Stimulated activated CD4-positive, alpha-beta T cell treated with anti-CD3 and anti-CD28 coated beads, Interleukin-15, amount 100 ng/mL, for 48 hours (primary cell): ENCODE results near the gene EPC2.
A peak's percentile ranks its signal among the peaks of the same experiment; 100 is the strongest.
"Not testable (repeated sequence)": the region's sequence is repeated elsewhere in the genome, so short reads cannot be mapped to it uniquely, and the experiment has no call there.

ENCODE experiments used
- DNase-seq, 2 donors: peaks; one replicate each; pipeline ENCODE4 v3.0.0-alpha.2; 2020; ENCODE audit warnings: low read depth in 2 of 2

The EPC2 gene

DNA sequence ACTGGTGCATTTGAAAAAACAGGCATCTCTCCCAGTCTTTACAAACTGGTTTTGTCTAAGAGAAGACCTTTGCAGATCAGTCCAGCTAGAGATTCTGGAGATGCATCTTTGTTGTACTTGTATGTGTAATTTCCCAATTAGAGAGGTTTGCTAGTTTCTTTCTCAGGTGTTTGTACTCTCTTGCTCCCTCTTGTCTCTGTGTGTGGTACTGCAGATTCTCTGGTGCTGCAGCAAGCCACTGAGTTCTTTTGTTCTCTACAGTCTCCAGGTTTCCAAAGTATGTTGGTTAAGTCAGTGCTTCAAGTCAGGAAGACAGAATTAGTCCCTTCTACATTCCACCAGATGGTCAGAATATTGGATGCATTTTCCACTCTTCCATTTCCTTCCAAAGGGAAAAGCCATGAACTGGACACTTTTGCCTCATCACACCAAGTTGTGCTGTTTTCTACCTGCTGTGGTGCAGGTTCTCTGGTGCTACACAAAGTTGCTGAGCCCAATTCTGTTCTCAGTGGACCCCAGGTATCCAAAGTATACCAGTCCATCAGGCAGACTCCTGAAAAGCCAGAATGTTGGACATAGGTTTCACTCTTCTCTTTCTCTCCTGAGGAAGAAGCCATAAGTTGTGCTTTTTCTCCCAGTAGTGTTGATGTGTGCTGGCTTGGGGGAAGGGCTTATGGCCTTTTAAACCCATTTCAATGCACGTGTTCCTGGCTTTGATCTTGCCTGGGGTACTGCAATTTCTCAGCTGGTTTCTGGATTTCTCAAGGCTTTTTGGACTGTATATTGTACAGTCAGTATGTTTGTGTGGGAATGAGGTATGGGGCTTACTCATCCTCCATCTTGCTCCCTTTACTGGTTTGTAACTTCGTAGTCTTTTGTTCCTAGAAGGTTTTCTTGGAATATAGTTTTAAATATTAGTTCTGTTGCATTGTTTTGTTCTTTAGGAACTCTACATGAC, 29.8 kb downstream of the EPC2 start:
- DNase-seq, result peak in 1 of 2 donors; percentile 19

DNA sequence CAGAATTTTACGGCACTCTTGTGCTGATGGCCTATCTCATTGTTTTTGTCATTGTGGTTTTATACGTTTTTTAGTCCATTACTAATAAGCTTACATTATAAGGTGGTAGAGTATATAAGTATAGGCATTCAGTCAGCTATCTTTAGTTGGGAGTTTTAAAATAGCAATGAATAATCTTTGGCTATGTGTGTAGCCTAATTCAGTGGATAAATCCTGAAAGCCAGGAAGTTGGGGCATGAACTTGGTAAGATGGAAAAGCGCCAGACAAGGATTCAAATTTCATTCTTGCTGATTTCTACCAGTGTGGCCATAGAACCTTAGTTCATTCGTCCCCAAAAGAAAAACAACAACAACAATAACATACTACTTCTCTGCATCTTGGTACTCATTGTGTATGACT, 31.2 kb downstream of the EPC2 start:
- DNase-seq, result no peak

DNA sequence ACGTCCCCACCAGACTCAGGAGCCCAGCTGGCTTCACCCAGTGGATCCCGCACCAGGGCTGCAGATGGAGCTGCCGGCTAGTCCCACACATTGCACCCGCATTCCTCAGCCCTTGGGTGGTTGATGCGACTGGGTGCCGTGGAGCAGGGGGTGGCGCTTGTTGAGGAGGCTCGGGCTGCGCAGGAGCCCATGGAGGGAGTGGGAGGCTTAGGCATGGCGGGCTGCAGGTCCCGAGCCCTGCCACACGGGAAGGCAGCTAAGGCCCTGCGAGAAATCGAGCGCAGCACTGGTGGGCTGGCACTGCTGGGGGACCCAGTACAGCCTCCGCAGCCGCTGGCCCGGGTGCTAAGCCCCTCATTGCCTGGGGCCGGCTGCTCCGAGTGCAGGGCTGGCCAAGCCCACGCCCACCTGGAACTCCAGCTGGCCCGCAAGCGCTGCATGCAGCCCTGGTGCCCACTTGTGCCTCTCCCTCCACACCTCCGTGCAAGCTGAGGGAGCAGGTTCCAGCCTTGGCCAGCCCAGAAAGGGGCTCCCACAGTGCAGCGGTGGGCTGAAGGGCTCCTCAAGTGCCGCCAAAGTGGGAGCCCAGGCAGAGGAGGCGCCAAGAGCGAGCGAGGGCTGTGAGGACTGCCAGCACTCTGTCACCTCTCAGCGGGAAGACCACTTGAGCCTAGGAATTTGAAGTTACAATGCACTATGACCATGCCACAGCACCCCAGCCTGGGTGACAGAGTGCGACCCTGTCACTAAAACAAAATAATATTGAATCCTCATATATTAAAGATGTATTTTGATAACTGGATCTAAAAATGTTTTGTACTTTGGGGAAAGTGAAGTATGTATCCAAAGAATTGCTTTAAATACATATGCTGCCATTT, 34.0 kb downstream of the EPC2 start:
- DNase-seq, result not testable (repeated sequence)

DNA sequence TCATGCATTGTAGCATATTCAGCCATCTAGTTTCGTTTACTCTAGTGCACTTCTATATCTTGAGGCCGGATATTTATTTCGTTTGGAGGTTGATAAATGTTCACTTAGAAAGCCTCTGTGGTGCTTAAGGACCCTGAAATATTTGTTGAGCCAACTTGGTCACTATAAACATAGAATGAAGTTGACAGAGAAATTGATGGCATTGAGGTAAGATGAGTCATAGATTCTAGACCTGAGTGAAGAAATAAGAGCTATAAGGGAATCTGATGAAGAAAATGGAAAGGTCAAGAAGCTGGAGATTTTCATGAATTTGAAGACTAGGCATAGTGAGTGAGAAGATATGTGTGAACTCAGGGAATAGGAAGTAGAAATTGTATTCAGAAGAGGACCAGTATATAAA, 35.9 kb downstream of the EPC2 start:
- DNase-seq, result no peak

DNA sequence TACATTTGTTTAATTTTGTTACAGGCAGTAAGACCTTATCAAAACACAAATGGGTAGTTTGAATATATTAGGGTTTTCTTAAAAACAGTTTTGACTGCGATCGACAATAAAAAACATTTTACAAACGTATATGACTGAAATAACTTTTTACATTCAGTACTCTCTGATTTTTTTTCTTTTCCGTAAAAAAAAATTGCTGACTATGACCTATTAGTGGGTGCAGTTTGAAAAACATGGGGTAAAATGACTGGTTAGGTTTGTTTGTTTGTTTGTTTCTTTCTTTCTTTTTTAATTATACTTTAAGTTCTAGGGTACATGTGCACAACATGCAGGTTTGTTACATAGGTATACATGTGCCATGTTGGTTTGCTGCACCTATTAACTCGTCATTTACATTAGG, 36.9 kb downstream of the EPC2 start:
- DNase-seq, result no peak

DNA sequence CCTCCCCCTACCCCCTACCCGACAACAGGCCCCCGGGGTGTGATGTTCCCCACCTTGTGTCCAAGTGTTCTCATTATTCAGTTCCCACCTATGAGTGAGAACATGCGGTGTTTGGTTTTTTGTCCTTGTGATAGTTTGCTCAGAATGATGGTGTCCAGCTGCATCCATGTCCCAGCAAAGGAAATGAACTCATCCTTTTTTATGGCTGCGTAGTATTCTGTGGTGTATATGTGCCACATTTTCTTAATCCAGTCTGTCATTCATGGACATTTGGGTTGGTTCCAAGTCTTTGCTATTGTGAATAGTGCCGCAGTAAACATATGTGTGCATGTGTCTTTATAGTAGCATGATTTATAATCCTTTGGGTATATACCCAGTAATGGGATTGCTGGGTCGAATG, 37.3 kb downstream of the EPC2 start:
- DNase-seq, result not testable (repeated sequence)

DNA sequence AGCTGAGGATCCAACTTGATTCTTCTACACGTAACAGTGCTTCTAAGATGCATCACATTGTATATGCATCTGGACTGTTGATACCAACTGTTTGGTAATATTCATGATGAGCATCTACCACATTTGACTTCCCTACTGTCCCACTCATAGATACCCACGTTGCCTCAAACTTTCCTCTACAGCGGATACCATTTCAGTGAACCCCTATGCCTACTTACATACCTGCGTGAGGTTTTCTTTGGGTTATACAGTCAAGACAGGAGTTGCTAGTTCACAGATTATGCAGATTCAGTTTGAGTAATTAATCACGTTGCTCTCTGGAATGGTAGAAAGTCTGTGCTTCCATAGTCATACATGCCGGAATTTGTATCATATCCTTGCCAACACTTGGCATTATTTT, 40.0 kb downstream of the EPC2 start:
- DNase-seq, result no peak

DNA sequence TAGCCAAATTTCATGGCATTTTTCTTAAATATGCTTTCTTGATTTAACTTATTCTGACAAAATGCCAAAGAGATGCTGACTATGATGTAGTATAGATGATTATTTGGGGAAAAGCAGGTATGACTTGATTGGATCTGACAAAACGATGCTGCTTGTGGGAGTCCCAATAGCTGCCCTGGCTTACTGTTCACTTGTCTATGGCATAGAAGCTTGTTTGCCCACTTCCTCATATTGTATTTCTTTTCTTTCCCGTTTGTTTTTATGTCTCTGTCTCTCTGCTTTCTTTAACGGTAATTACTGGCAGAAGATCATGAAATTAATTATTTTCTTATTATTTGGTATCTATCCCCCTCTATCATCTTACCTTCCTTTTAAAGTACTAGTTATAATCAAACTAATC, 43.0 kb downstream of the EPC2 start:
- DNase-seq, result no peak

DNA sequence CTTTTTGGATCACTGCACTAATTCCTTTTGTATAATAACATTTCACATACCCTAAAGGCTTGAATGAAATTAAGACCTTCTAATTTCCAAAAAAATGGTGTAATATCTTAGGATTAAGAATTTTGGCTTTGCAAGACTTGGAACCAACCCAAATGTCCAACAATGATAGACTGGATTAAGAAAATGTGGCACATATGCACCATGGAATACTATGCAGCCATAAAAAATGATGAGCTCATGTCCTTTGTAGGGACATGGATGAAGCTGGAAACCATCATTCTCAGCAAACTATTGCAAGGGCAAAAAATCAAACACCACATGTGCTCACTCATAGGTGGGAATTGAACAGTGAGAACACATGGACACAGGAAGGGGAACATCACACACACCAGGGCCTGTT, 43.5 kb downstream of the EPC2 start:
- DNase-seq, result not testable (repeated sequence)

DNA sequence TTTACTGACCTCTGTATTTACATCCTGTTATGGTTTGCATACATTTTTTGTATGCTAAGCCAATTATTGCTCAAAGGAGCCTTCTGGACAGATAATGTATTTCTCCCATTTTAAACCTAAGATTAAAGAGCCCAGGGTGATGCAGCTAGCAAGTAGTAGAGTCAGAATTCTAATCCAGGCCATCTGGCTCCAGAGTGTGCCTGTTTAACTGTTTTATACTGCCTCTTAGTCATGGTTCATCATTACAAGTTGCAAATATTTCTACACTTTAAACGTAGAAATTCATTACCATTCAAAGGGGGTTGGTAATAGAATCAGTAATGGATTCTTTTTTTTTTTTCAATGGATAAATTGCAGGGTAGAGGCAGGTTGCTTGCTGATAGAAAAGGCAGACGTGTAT, 52.4 kb downstream of the EPC2 start:
- DNase-seq, result no peak

DNA sequence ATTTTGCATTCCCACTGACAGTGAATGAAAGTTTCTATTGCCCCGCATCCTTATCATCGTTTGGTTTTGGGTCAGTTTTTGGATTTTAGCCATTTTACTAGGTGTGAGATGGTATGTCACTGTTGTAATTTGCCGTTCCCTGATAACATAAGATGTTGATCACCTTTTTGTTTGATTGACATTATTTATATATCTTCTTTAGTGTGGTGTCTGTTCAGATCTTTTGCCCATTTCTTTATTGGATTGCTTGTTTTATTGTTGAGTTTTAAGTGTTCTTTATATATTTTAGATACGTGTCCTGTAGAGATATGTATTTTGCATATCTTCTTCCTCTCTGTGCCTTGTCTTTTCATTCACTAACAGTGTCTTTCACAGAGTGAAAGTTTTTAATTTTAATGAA, 55.3 kb downstream of the EPC2 start:
- DNase-seq, result no peak

DNA sequence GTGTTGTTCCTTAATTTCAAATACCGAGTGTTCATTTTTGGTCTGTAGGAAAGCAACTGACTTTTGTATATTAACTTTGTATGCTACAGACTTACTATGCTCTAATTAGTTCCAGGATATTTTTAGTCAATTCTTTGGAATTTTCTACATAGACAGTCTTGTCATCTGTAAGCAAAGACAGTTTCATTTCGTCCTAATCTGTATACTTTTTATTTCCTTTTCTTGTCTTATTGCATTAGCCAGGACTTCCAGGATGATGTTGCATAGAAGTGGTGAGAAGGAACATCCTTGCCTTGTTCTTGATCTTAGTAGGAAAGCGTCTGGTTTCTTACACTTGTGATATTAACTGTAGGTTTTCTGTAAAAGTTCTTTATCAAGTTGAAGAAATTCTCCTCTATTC, 56.5 kb downstream of the EPC2 start:
- no peak for DNase-seq

DNA sequence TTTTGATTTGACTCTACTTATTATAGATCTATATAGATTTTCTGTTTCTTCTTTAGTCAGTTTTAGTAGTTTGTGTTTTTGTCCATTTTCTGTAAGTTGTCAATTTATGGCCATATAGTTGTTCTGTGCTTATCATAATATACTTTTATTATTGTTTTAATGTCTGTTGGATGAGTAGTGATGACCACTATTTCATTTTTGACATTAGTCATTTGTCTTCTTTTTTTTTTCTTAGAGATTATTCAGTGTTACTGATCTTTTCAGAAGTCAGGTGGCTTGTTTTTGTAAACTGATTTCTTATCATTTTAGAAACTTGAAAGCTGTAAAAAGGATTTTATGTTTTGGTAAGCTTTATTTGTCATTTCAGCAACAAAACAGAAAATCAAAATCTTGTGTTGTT, 57.3 kb downstream of the EPC2 start:
- no peak for DNase-seq

DNA sequence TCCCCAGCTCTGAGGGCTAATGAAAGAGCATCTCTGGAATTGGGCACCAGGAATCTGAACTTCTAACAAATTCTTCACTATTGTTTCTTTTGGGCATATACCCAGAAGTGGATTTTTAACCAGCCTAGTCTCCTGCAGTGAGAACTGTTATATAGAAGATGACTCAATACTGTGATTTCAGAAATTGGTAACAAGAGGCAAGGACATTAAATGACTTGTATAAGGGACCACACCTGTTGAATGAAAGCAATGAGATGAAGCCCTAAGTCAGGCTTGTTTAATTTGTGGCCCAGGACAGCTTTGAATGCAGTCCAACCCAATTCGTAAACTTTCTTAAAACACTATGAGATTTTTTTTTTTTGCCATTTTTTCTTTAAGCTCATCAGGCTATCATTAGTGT, 57.9 kb downstream of the EPC2 start:
- no peak for DNase-seq

DNA sequence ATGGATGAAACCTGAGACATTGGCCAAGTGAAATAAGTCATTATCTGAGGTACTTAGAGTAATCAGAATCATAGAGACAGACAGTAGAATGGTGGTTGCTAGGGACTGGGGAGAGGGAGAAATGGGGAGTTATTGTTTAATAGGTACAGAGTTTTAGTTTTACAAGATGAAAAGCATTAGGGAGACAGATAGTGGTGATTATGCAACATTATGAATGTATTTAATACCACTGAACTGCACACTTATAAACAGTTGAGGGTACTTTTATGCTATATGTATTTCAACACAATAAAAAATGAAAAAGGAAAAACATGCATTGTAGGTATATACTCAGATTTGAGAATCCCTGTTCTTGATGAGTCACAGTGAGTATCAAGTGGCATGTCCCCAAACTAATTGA, 59.7 kb downstream of the EPC2 start:
- no peak for DNase-seq

DNA sequence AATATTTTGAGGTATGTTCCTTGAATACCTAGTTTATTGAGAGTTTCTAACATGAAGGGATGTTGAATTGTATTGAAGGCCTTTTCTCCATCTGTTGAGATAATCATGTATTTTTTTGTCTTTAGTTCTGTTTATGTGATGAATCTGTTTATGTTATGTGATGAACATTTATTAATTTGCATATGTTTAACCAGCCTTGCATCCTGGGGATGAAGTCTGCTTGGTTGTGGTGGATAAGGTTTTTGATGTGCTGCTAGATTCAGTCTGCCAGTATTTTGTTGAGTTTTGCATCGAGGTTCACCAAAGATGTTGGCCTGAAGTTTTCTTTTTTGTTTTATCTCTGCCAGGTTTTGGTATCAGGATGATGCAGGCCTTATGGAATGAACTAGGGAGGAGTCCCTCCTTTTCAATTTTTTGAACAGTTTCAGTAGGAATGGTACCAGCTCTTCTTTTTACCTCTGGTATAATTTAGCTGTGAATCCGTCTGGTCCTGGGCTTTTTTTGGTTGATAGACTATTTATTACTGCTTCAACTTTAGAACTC, 71.9 kb downstream of the EPC2 start:
- no peak for DNase-seq

DNA sequence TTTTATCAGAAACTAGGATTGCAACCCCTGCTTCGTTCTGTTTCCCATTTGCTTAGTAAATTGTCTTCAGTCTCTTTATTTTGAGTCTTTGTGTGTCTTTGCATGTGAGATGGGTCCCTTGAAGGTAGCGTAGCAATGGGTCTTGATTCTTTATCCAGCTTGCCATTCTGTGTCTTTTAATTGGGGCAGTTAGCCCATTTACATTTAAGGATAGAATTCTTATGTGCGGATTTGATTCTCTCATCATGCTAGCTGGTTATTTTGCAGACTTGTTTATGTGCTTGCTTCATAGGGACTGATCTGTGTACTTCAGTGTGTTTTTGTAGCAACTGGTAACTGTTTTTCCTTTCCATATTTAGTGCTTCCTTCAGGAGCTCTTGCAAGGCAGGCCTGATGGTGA, 73.5 kb downstream of the EPC2 start:
- DNase-seq, result no peak

DNA sequence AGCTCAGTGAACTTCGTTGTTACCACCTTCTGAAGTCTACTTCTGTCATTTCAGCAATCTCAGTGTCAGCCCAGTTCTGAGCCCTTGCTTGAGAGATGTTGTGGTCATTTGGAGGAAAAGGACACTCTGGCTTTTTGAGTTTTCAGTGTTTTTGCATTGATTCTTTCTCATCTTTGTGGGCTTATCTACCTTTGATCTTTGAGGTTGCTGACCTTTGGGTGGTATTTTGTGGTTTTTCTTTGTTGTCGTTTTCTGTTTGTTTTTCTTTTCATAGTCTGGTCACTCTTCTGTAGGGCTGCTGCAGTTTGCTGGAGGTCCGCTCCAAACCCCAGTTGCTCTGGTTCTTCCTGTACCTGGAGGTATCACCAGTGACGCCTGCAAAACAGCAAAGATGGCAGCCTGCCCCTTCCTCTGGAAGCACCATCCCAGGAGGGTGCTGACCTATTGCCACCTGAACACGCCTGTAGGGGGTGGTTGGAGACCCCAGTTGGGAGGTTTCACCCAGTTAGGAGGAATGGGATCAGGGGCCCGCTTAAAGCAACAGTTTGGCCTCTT, 74.7 kb downstream of the EPC2 start:
- DNase-seq, result no peak

DNA sequence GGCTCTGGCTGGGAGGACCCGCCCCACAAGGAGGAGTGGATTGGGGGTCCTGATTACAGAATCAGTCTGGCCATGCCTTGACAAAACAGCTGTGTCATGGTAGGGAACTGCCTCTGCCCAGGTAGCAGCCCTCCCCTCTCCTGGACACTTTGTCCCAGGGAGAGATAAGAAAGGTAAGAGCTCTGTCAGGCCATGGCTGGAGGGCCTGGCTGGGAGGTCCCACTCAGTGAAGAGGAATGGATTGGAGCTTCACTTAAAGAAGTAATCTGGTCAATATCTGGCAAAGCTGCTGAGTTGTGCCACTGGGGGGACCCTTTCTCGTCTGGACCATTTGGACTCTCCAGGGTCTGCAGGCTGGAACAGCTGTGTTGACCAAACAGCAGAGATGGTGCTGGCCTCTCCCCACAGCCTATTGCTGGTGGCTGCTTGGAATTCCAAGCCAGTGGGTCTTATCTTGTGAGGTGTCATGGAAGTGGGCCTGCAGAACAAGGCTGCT, 75.4 kb downstream of the EPC2 start:
- no peak for DNase-seq

DNA sequence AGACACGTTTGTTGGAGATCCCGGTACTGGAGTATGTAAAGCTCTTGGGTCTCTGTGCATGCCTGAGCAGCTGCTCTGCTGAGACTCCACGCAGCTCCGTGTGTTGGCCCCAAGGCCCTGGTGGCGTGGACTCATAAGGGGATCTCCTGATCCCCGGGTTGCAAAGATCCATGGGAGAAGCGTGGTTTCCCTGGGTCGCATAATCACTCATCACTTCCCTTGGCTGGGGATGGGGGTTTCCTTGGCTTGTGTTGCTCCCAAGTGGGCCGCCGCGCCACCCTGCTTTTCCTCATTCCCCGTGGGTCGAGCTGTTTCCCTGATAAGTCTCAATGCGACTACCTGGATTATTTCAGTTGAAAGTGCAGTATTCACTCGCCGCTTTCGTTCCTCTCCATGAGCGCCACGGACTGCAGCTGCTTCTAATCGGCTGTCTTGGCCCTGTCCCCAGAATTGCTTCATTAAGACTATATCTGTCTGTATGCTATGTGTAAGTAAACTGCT, 76.0 kb downstream of the EPC2 start:
- DNase-seq, result no peak

DNA sequence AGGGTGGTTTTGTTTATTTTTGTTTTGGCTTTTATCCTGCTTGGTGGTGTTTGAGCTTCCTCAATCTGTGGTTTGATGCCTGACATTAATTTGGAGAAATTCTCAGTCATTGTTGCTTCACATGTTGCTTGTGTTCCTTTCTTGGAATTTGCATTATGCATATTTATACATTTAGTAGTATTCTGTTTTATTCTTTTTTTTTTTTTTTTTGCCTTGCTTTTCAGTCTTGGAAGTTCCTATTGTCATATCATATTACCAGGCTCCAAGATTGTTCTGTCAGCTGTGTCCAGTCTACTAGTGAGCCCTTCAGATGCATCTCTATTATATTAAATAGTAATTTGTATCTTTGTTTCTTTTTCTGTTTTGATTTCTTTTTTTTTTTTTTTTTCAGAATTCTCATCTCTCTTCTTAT, 77.0 kb downstream of the EPC2 start:
- no peak for DNase-seq
